GM21825 (cell line): Measurements from ENCODE around the gene RAC3.

Experiments used
- ATAC-seq: cut with Tn5 transposase; IDR thresholded peaks from one replicate; pipeline ENCODE4 v1.9.1; 2021; ENCODE audit warnings: mild to moderate bottlenecking, moderate library complexity; ENCODE audit not compliant: unreplicated experiment

Gene RAC3

GRCh38 chr17:82031303-82031884 is at the start of gene RAC3:
Gene RAC3, plus strand, starts transcription at chr17:82031678. Its CDS starts 84 bp downstream, at chr17:82031762.
- ATAC-seq: no peak

- ATAC-seq: no peak
Observed at GRCh38 chr17:81983011-81983638, 48.4 kb upstream of the RAC3 start.

GRCh38 chr17:81983639-81984373 is 47.7 kb upstream of the RAC3 start:
- ATAC-seq: no peak

- ATAC-seq: no peak
Observed at GRCh38 chr17:81984773-81985410, 46.6 kb upstream of the RAC3 start.

- no peak for ATAC-seq
Observed at GRCh38 chr17:81986606-81987005, 44.9 kb upstream of the RAC3 start.

GRCh38 chr17:81987161-81987770 is 44.2 kb upstream of the RAC3 start:
- no peak for ATAC-seq

GRCh38 chr17:81990836-81991683 is 40.4 kb upstream of the RAC3 start:
- no peak for ATAC-seq

GRCh38 chr17:81991684-81992305 is 39.7 kb upstream of the RAC3 start:
- no peak for ATAC-seq

GRCh38 chr17:81992306-81993102 is 39.0 kb upstream of the RAC3 start:
- ATAC-seq: no peak

- no peak for ATAC-seq
Observed at GRCh38 chr17:81993729-81994592, 37.5 kb upstream of the RAC3 start.

- ATAC-seq: no peak
Observed at GRCh38 chr17:81994593-81995462, 36.6 kb upstream of the RAC3 start.

GRCh38 chr17:81995463-81996231 is 35.8 kb upstream of the RAC3 start:
- ATAC-seq: no peak

- ATAC-seq: no peak
Observed at GRCh38 chr17:81996232-81996756, 35.2 kb upstream of the RAC3 start.

- no peak for ATAC-seq
Observed at GRCh38 chr17:81996757-81997441, 34.6 kb upstream of the RAC3 start.

- ATAC-seq: no peak
Observed at GRCh38 chr17:81998212-81998611, 33.3 kb upstream of the RAC3 start.
